SK-N-SH (cell line): ENCODE data around the gene IL27RA.

ENCODE experiments used
- CHD2 ChIP-seq: fragments of 150-350 bp; IDR thresholded peaks from 2 replicates; pipeline ENCODE4 v1.6.1; 2018; ENCODE audit warnings: low read length; ENCODE audit not compliant: partially characterized antibody
- EP300 ChIP-seq, 2 experiments: IDR thresholded peaks; 2 replicates each; pipeline versions ENCODE4 v1.4.0 to v1.6.1; 2012; ENCODE audit warnings: borderline replicate concordance in 1 of 2, low read depth in 1 of 2, low read length in 1 of 2
- FOXJ3 ChIP-seq: sonication (generic); formaldehyde crosslinking; IDR thresholded peaks from 2 replicates; pipeline ENCODE4 v1.5.1; 2020; ENCODE audit warnings: mild to moderate bottlenecking, missing genetic modification reagents
- GABPA ChIP-seq: IDR thresholded peaks from 2 replicates; pipeline ENCODE4 v1.4.0; 2012; ENCODE audit warnings: low read depth, mild to moderate bottlenecking
- GATA2 ChIP-seq: sonication (generic); formaldehyde crosslinking; IDR thresholded peaks from 2 replicates; pipeline ENCODE4 v1.5.0; 2020; ENCODE audit warnings: mild to moderate bottlenecking, missing genetic modification reagents
- MEF2A ChIP-seq: IDR thresholded peaks from 2 replicates; pipeline ENCODE4 v1.4.0; 2012; ENCODE audit warnings: low read depth, borderline replicate concordance
- POLR2AphosphoS5 ChIP-seq: IDR thresholded peaks from 2 replicates; pipeline ENCODE4 v1.6.1; 2012; ENCODE audit warnings: low read depth, low read length
- SIN3A ChIP-seq: IDR thresholded peaks from 2 replicates; pipeline ENCODE4 v1.6.1; 2012; ENCODE audit warnings: low read depth, mild to moderate bottlenecking, low read length, moderate library complexity, borderline replicate concordance
- TCF12 ChIP-seq: IDR thresholded peaks from 2 replicates; pipeline ENCODE4 v1.4.0; 2012
- TEAD4 ChIP-seq: IDR thresholded peaks from 2 replicates; pipeline ENCODE4 v1.4.0; 2012; ENCODE audit warnings: mild to moderate bottlenecking, borderline replicate concordance; ENCODE audit not compliant: insufficient read depth
- TF ChIP-seq, protein P1 (sequence below): IDR thresholded peaks from 2 replicates; pipeline ENCODE4 v1.4.0; 2012; ENCODE audit warnings: low read depth, borderline replicate concordance
- TF ChIP-seq, protein P2 (sequence below): IDR thresholded peaks from 2 replicates; pipeline ENCODE4 v1.6.1; 2012; ENCODE audit warnings: mild to moderate bottlenecking, low read depth, low read length, moderate library complexity
- TF ChIP-seq, protein P3 (sequence below): fragments of 200-600 bp; sonication (generic); IDR thresholded peaks from 2 replicates; pipeline ENCODE4 v1.6.1; 2017; ENCODE audit warnings: antibody characterized with exemption, mild to moderate bottlenecking, moderate library complexity

DNA sequence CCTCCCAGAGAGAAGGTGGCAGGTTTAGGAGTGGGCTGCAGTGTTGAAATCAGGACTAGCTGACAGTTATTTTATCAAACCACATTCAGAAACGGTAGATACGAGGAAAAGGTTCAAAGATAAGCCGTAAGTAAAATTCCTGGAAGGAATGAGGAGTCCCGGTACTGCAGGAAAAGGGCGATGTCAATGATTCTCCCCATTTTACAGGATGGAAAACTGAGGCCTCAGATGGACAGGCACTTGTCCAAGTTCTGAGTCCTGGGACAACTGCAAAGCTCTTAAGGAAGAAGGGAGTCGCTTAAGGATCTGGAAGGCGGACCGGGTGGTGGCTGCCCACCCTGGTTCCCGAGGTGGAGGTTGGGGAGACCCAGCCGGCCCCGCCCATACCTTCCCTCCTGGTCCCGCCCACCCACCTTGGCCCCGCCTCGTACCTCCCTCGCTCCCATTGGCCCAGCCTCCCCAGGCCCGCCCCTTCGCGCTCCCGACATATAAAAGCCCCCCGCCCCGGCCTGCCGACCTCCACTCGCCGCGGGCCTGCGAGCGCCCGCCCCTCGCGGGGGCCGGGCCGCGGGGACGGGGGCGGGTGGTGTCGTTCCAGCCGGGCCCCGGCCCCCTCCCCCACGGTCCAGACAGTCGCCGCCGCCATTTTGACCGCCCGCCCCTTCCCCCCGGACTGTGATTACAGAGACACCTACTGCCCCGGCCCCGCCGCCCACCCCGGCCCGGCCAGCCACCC, 26.0 kb upstream of the IL27RA start:
- TF ChIP-seq, protein P1, sequence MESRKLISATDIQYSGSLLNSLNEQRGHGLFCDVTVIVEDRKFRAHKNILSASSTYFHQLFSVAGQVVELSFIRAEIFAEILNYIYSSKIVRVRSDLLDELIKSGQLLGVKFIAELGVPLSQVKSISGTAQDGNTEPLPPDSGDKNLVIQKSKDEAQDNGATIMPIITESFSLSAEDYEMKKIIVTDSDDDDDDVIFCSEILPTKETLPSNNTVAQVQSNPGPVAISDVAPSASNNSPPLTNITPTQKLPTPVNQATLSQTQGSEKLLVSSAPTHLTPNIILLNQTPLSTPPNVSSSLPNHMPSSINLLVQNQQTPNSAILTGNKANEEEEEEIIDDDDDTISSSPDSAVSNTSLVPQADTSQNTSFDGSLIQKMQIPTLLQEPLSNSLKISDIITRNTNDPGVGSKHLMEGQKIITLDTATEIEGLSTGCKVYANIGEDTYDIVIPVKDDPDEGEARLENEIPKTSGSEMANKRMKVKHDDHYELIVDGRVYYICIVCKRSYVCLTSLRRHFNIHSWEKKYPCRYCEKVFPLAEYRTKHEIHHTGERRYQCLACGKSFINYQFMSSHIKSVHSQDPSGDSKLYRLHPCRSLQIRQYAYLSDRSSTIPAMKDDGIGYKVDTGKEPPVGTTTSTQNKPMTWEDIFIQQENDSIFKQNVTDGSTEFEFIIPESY: no peak
- TF ChIP-seq, protein P2, sequence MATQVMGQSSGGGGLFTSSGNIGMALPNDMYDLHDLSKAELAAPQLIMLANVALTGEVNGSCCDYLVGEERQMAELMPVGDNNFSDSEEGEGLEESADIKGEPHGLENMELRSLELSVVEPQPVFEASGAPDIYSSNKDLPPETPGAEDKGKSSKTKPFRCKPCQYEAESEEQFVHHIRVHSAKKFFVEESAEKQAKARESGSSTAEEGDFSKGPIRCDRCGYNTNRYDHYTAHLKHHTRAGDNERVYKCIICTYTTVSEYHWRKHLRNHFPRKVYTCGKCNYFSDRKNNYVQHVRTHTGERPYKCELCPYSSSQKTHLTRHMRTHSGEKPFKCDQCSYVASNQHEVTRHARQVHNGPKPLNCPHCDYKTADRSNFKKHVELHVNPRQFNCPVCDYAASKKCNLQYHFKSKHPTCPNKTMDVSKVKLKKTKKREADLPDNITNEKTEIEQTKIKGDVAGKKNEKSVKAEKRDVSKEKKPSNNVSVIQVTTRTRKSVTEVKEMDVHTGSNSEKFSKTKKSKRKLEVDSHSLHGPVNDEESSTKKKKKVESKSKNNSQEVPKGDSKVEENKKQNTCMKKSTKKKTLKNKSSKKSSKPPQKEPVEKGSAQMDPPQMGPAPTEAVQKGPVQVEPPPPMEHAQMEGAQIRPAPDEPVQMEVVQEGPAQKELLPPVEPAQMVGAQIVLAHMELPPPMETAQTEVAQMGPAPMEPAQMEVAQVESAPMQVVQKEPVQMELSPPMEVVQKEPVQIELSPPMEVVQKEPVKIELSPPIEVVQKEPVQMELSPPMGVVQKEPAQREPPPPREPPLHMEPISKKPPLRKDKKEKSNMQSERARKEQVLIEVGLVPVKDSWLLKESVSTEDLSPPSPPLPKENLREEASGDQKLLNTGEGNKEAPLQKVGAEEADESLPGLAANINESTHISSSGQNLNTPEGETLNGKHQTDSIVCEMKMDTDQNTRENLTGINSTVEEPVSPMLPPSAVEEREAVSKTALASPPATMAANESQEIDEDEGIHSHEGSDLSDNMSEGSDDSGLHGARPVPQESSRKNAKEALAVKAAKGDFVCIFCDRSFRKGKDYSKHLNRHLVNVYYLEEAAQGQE: no peak
- TF ChIP-seq EP300 (IDR thresholded peaks at IDR 0.05; ENCODE audit: borderline replicate concordance in 1 of 2, low read depth in 1 of 2, low read length in 1 of 2) (no peak), POLR2AphosphoS5 (peak; percentile 21; the same call in 1 of the 2 replicates), GATA2 (CRISPR knock-in tag) (no peak), FOXJ3 (CRISPR knock-in tag) (no peak), GABPA (no peak), TEAD4 (no peak), SIN3A (no peak; the same call in 1 of the 2 replicates), CHD2 (no peak), MEF2A (no peak), TCF12 (no peak)
- TF ChIP-seq, protein P3, sequence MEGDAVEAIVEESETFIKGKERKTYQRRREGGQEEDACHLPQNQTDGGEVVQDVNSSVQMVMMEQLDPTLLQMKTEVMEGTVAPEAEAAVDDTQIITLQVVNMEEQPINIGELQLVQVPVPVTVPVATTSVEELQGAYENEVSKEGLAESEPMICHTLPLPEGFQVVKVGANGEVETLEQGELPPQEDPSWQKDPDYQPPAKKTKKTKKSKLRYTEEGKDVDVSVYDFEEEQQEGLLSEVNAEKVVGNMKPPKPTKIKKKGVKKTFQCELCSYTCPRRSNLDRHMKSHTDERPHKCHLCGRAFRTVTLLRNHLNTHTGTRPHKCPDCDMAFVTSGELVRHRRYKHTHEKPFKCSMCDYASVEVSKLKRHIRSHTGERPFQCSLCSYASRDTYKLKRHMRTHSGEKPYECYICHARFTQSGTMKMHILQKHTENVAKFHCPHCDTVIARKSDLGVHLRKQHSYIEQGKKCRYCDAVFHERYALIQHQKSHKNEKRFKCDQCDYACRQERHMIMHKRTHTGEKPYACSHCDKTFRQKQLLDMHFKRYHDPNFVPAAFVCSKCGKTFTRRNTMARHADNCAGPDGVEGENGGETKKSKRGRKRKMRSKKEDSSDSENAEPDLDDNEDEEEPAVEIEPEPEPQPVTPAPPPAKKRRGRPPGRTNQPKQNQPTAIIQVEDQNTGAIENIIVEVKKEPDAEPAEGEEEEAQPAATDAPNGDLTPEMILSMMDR: no peak
